Ascending aorta (tissue), 2 donors: Measurements from ENCODE around the gene SLC4A3. TPM values are rescaled to one million over a fixed set of nuclear protein-coding genes. Genes with fewer than 3 reads are reported as not detected.

ENCODE experiments used
- DNase-seq, 2 donors: peaks; one replicate each; pipeline ENCODE4 v3.0.0-alpha.2; 2019; ENCODE audit warnings: low spot score in 2 of 2
- H3K27ac ChIP-seq, 2 donors: fragments of 200-600 bp; sonication (generic); one replicate each; pipeline ENCODE4 v1.5.1; 2016 to 2017; ENCODE audit warnings: mild to moderate bottlenecking in 1 of 2
- H3K27me3 ChIP-seq: fragments of 200-600 bp; sonication (generic); one replicate; pipeline ENCODE4 v1.5.1; 2017
- H3K36me3 ChIP-seq, 2 donors: fragments of 200-600 bp; sonication (generic); one replicate each; pipeline ENCODE4 v1.5.1; 2016
- H3K4me1 ChIP-seq, 2 donors: fragments of 200-600 bp; sonication (generic); one replicate each; pipeline ENCODE4 v1.5.1; 2016 to 2017; ENCODE audit warnings: mild to moderate bottlenecking in 1 of 2
- H3K4me3 ChIP-seq, 2 donors: fragments of 200-600 bp; sonication (generic); one replicate each; pipeline ENCODE4 v1.5.1; 2016 to 2017; ENCODE audit warnings: mild to moderate bottlenecking in 1 of 2
- H3K9me3 ChIP-seq, 2 donors: fragments of 200-600 bp; sonication (generic); one replicate each; pipeline ENCODE4 v1.5.1; 2016
- CTCF ChIP-seq, 3 experiments: fragments of 200-600 bp in 2 of 3; fragments of 450-650 bp in 1 of 3; sonication (generic) in 2 of 3; IDR thresholded peaks; one replicate each; pipeline ENCODE4 v1.5.1; 2016 to 2019; ENCODE audit warnings: antibody characterized with exemption in 3 of 3, mild to moderate bottlenecking in 1 of 3, moderate library complexity in 1 of 3
- intact Hi-C: fragments of 100-400 bp; cut with DNase I; formaldehyde crosslinking; loops from one replicate; pipeline ENCODE4 v1.15.1; 2023
- total RNA-seq: library from RNA; depleted of rRNA; stranded (reverse); fragments of >200 nt; gene quantifications from one replicate; pipeline ENCODE4 v1.1.0, GENCODE V29; 2016

Gene SLC4A3
- total RNA-seq, 1 donor from 2014 or later, result 1.8 TPM

DNA sequence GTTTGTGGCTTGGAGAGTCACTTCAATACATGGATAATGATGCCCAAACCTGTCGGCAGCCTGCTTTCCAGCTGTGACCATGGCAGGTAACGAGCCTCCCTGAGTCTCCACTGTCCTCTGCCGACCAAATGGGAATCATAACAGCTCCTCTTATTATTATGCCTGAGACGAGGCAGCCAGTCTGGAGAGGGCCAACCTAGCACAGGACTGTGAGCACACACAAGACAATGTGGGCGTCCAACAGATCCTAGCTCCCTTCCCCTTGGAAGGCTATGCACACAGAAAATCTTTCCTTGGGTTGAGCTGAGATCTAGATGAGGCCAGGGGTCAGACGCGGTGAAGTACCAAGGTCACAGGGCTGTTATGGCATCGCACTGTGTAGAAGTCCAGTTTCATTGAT lies 890 bp upstream of the SLC4A3 start:
- no peak for TF ChIP-seq CTCF (IDR thresholded peaks at IDR 0.05)
- no peaks in the 10 kb centered on the region for H3K9me3 ChIP-seq
- peaks cover 0 to 3% of the 10 kb centered on the region in 2 donors for H3K4me1 ChIP-seq
- intact Hi-C loops, result no loop called here
- no peaks in the 10 kb centered on the region for H3K36me3 ChIP-seq
- H3K27ac ChIP-seq, result no peak overlapping the region
- no peak overlapping the region for H3K4me3 ChIP-seq
- DNase-seq, result no peak
- H3K27me3 ChIP-seq, result no peaks in the 10 kb centered on the region

DNA sequence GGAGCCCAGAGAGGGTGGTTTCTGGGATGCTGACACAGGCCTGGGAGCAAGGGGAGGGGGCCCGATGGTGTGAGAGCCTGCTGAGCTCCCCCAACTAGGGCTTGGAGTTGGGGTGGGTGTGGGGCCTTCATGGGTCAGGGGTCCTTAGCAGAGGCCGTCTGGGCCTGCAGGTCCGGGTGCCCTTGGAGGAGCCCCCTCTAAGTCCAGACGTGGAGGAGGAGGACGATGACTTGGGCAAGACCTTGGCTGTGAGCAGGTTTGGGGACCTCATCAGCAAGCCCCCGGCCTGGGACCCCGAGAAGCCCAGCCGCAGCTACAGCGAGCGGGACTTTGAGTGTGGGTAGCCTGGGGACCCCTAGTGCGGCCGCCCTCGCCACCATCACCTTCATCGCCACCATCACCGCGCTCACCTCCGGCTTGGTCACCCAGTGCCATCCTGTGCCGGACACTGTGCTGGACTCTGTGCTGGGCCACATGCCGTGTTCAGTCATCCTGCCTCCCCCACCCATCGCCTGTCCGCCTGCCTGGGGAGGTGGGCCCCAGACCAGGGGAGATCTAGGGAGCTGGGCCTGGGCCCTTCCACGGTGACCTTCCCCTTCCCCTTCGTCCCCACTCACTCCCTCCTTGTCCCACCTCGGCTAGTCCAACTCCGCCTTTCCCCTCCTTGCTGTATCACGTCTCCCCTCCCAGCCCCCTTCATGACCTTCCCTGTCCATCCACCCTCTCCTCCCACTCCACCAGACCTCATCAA lies 980 bp downstream of the SLC4A3 start:
- Histone ChIP-seq H3K4me1 (peaks cover 0 to 3% of the 10 kb centered on the region in 2 donors), H3K36me3 (no peaks in the 10 kb centered on the region), H3K27me3 (no peaks in the 10 kb centered on the region), H3K9me3 (no peaks in the 10 kb centered on the region), H3K27ac (no peak overlapping the region), H3K4me3 (peak overlapping the region; percentile 64 to 67)
- intact Hi-C loops, result no loop called here
- no peak for TF ChIP-seq CTCF (IDR thresholded peaks at IDR 0.05)
- DNase-seq, result peak in 1 of 2 donors; percentile 60

- peak in 1 of 2 donors; percentile 59 for DNase-seq
- Histone ChIP-seq H3K4me3 (no peak overlapping the region), H3K27me3 (no peaks in the 10 kb centered on the region), H3K4me1 (peaks cover 0 to 3% of the 10 kb centered on the region in 2 donors), H3K9me3 (no peaks in the 10 kb centered on the region), H3K36me3 (no peaks in the 10 kb centered on the region), H3K27ac (no peak overlapping the region)
- intact Hi-C loops, result no loop called here
- no peak for TF ChIP-seq CTCF (IDR thresholded peaks at IDR 0.05)
Measured at GRCh38 chr2:219628986-219629901, 1.8 kb downstream of the SLC4A3 start.

- H3K4me3 ChIP-seq, result no peak overlapping the region
- intact Hi-C loops, result no loop called here
- no peaks in the 10 kb centered on the region for H3K9me3 ChIP-seq
- peaks cover 0 to 3% of the 10 kb centered on the region in 2 donors for H3K4me1 ChIP-seq
- H3K27me3 ChIP-seq, result no peaks in the 10 kb centered on the region
- peak in 1 of 2 donors; percentile 63 for DNase-seq
- H3K27ac ChIP-seq, result no peak overlapping the region
- TF ChIP-seq CTCF (IDR thresholded peaks at IDR 0.05), result no peak
- H3K36me3 ChIP-seq, result no peaks in the 10 kb centered on the region
Measured at GRCh38 chr2:219629976-219630695, 2.7 kb downstream of the SLC4A3 start.

DNA sequence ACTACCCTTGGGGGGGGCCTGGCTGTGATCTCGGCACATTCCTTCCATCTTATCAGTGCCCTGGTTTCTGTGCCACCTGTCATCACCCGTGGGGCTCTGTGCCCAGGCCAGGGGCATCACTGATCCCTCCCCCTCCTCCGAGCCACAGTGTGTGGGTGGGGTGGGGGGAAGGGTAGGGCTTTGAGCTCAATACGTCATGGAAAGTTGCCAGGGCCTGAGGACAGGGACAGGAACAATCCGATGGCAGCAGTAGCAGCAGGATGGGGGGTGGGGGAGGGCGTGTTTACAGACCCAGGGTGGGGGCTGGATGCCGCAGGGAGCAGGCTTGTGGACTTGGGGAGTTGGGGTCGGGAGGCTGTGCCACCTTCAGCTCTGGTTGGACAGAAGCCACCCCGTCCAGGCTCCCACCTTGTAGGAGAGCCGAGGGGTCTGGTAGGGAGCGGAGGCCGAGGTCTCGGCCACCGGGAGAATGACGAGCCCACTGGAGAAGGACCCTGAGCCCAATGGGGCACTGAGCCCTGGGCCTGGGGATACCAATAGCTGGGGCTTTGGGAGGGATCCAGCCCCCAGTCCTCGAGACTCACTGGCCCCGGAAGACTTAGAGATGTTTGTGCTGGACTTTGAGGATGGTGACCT lies 3.5 kb downstream of the SLC4A3 start:
- H3K27ac ChIP-seq, result no peak overlapping the region
- no peaks in the 10 kb centered on the region for H3K9me3 ChIP-seq
- DNase-seq, result peak in 1 of 2 donors; percentile 60
- TF ChIP-seq CTCF (IDR thresholded peaks at IDR 0.05), result no peak
- peaks cover 0 to 3% of the 10 kb centered on the region in 2 donors for H3K4me1 ChIP-seq
- no peaks in the 10 kb centered on the region for H3K27me3 ChIP-seq
- H3K36me3 ChIP-seq, result no peaks in the 10 kb centered on the region
- no peak overlapping the region for H3K4me3 ChIP-seq
- intact Hi-C loops, result no loop called here
